Astrocyte of the spinal cord (primary cell): ENCODE results near the gene CD36.

ENCODE experiments used
- DNase-seq: peaks from one replicate; pipeline ENCODE4 v3.0.0; 2011; ENCODE audit warnings: low read depth, low spot score
- H3K4me3 ChIP-seq: 2 replicates; pipeline ENCODE4 v1.5.1; 2011; ENCODE audit warnings: low read depth, mild to moderate bottlenecking, low read length, moderate library complexity
- CTCF ChIP-seq: IDR thresholded peaks from 2 replicates; pipeline ENCODE4 v1.5.1; 2012; ENCODE audit warnings: low read depth, mild to moderate bottlenecking, low read length, inconsistent platforms
- in situ Hi-C: cut with HindIII; loops from 2 replicates; pipeline ENCODE4 v1.10.0; 2017; ENCODE audit warnings: low sequenced_read_pairs

Gene CD36

GRCh38 chr7:80600046-80600445 is 38.4 kb upstream of the CD36 start:
- no peak for DNase-seq
- no peak for TF ChIP-seq CTCF
- in situ Hi-C loops: no loop called here
- no peak overlapping the region for H3K4me3 ChIP-seq

- DNase-seq: no peak
- in situ Hi-C loops: no loop called here
- no peak for TF ChIP-seq CTCF
- H3K4me3 ChIP-seq: no peak overlapping the region
Observed at GRCh38 chr7:80601999-80602398, 36.4 kb upstream of the CD36 start.

GRCh38 chr7:80603940-80604339 is 34.5 kb upstream of the CD36 start:
- no peak for DNase-seq
- TF ChIP-seq CTCF: no peak
- in situ Hi-C loops: no loop called here
- H3K4me3 ChIP-seq: no peak overlapping the region

- no peak for TF ChIP-seq CTCF
Observed at GRCh38 chr7:80604436-80604835, 34.0 kb upstream of the CD36 start.

GRCh38 chr7:80607136-80607535 is 31.3 kb upstream of the CD36 start:
- in situ Hi-C loops: no loop called here
- no peak overlapping the region for H3K4me3 ChIP-seq
- no peak for DNase-seq
- no peak for TF ChIP-seq CTCF

More at GRCh38 chr7:80604436-80604835, 34.0 kb upstream of the CD36 start:
- H3K4me3 ChIP-seq: no peak overlapping the region
- in situ Hi-C loops: no loop called here
- DNase-seq: no peak

- H3K4me3 ChIP-seq: no peak overlapping the region
- no peak for TF ChIP-seq CTCF
- no peak for DNase-seq
- in situ Hi-C loops: no loop called here
Observed at GRCh38 chr7:80608336-80608735, 30.1 kb upstream of the CD36 start.

- in situ Hi-C loops: no loop called here
- H3K4me3 ChIP-seq: no peak overlapping the region
- DNase-seq: no peak
- no peak for TF ChIP-seq CTCF
Observed at GRCh38 chr7:80609751-80610150, 28.7 kb upstream of the CD36 start.
